ENCODE results near the gene CEP44. TPM values are rescaled to one million over a fixed set of nuclear protein-coding genes. Genes with fewer than 3 reads are reported as not detected.

The CEP44 gene
- total RNA-seq, 1 experiment from 2014 or later = 20.0 TPM

- Mint-ChIP-seq H3K27ac (ENCODE audit: unreplicated experiment) (peak overlapping the region; percentile 73), H3K27me3 (ENCODE audit: insufficient read depth, unreplicated experiment) (no peaks in the 10 kb centered on the region), H3K4me3 (ENCODE audit: unreplicated experiment) (peak overlapping the region; percentile 1), H3K36me3 (ENCODE audit: insufficient read depth, unreplicated experiment) (peaks cover 10% of the 10 kb centered on the region), H3K9me3 (ENCODE audit: unreplicated experiment) (no peaks in the 10 kb centered on the region), H3K4me1 (ENCODE audit: low read depth, unreplicated experiment) (peaks cover 41% of the 10 kb centered on the region)
- POLR2A ChIA-PET = no interaction called here
- Histone ChIP-seq H3K4me3 (ENCODE audit: low read depth, low read length) (no peak overlapping the region), H3K27me3 (replicated peaks; ENCODE audit: control insufficient read depth, insufficient read depth, low read length) (no peaks in the 10 kb centered on the region), H3K4me1 (peaks cover 82% of the 10 kb centered on the region), H3K9me3 (no peaks in the 10 kb centered on the region), H3K36me3 (ENCODE audit: control insufficient read depth, insufficient read depth, low read length) (no peaks in the 10 kb centered on the region)
- intact Hi-C loops (cut with micrococcal nuclease; ENCODE audit: unreplicated experiment) = no loop called here
- no peak for TF ChIP-seq CTCF (IDR thresholded peaks at IDR 0.05; ENCODE audit: insufficient read depth in 1 of 2, low read depth in 1 of 2, low read length in 1 of 2, severe bottlenecking in 1 of 2, unreplicated experiment in 1 of 2)
- no TSS peak for BruUV-seq (replicated peaks)
- CTCF ChIA-PET = no interaction called here
- no peak for DNase-seq
Measured at GRCh38 chr4:174380699-174381439, 97.2 kb downstream of the CEP44 start.

DNA sequence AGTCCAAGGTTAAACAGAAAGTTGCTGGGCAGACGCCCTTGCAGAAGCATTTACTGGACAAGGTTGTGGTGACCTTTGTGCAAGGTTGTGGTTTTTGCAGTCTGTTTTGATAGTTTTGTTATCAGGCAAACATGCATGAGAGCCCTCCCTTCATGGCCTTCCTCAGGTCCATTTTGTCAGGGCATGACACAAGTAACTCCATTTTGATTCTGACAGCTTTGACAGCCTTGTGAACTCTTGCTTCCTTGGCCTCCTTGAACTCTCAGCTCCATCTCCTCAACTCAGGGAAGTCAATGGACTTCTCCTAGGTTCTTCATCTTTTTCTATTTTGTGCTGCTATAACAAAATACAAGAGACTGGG, 97.7 kb downstream of the CEP44 start:
- H3K36me3 Mint-ChIP-seq (ENCODE audit: insufficient read depth, unreplicated experiment) = peaks cover 10% of the 10 kb centered on the region
- ChIA-PET POLR2A (no interaction called here), CTCF (no interaction called here)
- no peaks in the 10 kb centered on the region for H3K9me3 ChIP-seq
- no peaks in the 10 kb centered on the region for H3K27me3 ChIP-seq (replicated peaks; ENCODE audit: control insufficient read depth, insufficient read depth, low read length)
- H3K4me3 ChIP-seq (ENCODE audit: low read depth, low read length) = no peak overlapping the region
- H3K27me3 Mint-ChIP-seq (ENCODE audit: insufficient read depth, unreplicated experiment) = no peaks in the 10 kb centered on the region
- no peak for TF ChIP-seq CTCF (IDR thresholded peaks at IDR 0.05; ENCODE audit: insufficient read depth in 1 of 2, low read depth in 1 of 2, low read length in 1 of 2, severe bottlenecking in 1 of 2, unreplicated experiment in 1 of 2)
- H3K4me1 Mint-ChIP-seq (ENCODE audit: low read depth, unreplicated experiment) = peaks cover 36% of the 10 kb centered on the region
- BruUV-seq (replicated peaks) = no TSS peak
- no peak for DNase-seq
- no peaks in the 10 kb centered on the region for H3K9me3 Mint-ChIP-seq (ENCODE audit: unreplicated experiment)
- intact Hi-C loops (cut with micrococcal nuclease; ENCODE audit: unreplicated experiment) = no loop called here
- H3K36me3 ChIP-seq (ENCODE audit: control insufficient read depth, insufficient read depth, low read length) = no peaks in the 10 kb centered on the region
- peaks cover 82% of the 10 kb centered on the region for H3K4me1 ChIP-seq
- H3K4me3 Mint-ChIP-seq (ENCODE audit: unreplicated experiment) = no peak overlapping the region
- peak overlapping the region; percentile 73 for H3K27ac Mint-ChIP-seq (ENCODE audit: unreplicated experiment)

Other genes with a start within 250 kb of the CEP44 start
- gene FBXO8, start 244 bp upstream of the CEP44 start, total RNA-seq (2022) = 13.5 and 15.0 TPM in 2 replicates
- gene HPGD, start 238.6 kb downstream of the CEP44 start, total RNA-seq (2022) = 85.5 and 91.5 TPM in 2 replicates

Measured in Caco-2 (cell line).